AML-193 (cell line): ENCODE results near the gene CACNA2D3.

Experiments
- DNase-seq, 2 experiments: peaks; one replicate each; lab custom pipeline; 2025; lab: John Stamatoyannopoulos, UW

Gene CACNA2D3

DNA sequence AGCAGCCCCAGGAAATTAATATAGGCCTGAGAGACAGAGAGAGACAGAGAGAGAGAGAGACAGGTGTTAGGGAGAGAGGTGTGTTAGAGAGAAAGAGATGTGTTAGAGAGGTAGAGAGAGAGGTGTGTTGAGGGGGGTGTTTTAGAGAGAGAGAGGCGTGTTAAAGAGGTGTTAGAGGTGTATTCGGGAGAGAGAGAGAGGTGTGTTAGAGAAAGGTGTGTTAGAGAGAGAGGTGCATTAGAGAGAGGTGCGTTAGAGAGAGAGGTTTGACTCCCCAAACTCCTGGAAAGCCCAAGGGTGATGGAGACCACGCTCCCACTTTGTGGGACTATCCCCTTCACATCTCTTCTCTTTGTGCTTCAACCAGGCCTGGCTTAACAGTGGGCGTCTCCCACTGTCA, 95.5 kb downstream of the CACNA2D3 start:
- DNase-seq, result no peak

- DNase-seq, result no peak
These were observed 100.0 kb downstream of the CACNA2D3 start for GRCh38 chr3:54222316-54222715.

DNA sequence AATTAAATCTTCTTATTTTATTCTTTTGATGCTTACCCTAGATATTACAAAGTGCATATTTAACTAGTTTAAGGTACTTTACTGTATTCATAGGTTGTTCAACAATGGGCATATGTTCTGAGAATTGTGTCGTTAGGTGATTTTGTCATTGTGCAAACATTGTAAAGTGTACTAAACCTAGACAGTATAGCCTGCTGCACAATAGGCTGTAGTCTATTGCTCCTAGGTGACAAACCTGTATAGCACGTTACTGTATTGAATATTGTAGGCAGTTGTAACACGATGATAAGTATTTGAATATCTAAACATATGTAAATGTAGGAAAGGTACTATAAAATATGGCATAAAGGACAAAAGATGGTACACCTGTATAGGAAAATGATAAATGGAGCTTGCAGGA, 100.7 kb downstream of the CACNA2D3 start:
- DNase-seq, result no peak

- DNase-seq, result no peak
These were observed 103.6 kb downstream of the CACNA2D3 start for GRCh38 chr3:54225841-54226528.

- DNase-seq, result no peak
These were observed 106.5 kb downstream of the CACNA2D3 start for GRCh38 chr3:54228806-54229205.

GRCh38 chr3:54232618-54233017, 110.3 kb downstream of the CACNA2D3 start:
- no peak for DNase-seq

DNA sequence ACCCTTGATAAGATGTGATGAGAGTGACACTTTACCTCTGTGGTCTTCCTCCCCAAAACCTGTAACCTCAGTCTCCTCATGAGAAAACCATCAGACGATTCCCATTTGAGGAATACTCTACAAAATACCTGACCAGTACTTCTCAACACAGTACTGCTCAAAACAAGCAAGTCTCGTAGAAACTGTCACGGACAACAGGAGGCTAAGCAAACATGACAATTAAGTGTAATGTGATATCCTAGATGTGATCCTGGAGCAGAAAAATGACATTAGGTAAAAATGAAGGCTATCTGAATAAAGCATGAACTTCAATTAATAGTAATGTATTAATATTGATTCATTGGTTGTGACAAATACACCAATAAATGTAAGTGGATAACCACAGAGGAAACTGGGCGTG, 113.6 kb downstream of the CACNA2D3 start:
- DNase-seq, result no peak

- DNase-seq, result no peak
These were observed 114.8 kb downstream of the CACNA2D3 start for GRCh38 chr3:54237109-54237508.

DNA sequence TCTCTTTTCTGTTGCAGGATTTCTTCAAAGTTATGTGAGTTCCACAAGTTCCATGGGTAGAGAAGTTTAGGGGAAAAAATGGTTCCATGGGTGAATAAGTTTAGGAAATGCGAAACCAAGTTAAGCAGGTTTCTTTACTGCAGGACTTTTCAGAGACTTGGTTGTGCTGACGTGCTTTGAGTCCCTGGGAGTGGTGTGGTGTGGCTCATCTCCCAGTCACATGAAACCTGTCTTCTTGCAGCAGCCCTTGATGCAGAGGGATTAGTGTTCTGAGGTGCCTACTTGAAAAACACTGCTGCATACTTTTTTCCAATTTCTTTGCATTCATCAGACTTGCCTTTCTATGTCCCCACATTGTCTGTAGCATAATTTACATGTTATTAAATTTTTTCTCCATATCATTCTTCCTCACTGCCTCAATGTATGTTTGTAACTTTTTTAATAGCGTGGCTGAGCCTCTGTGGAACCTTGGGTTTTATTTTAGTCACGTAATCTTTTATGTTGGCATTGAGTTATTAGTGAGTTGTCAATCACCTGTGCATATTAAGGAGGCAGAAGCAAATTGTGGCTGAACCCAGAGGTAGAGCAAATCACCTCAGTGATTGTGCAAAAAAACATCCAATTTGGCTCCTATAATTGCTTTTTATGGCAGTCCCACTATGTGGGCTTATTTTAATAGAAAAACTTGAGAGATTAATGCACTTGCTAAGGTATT, 115.6 kb downstream of the CACNA2D3 start:
- DNase-seq, result no peak

DNA sequence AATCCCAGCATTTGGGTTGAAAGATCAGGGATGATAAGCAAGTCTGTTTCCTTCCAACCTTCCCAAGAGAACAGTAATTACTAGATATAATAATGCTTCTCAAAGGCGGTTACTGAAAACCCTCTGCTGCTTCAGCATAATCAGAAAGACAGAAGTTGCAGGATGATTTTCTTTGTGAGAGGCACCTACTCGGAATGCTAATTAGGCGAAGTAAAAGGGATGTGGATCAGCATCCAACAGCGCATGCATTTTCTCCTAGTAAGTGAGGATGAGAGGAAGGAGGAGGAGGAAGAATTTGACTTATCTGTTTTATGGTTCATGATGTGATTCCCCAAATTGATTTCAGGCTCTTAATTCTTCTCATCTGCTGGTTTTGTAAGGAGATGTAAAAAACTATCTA, 118.0 kb downstream of the CACNA2D3 start:
- DNase-seq, result no peak

GRCh38 chr3:54243056-54243931, 120.9 kb downstream of the CACNA2D3 start:
- no peak for DNase-seq

DNA sequence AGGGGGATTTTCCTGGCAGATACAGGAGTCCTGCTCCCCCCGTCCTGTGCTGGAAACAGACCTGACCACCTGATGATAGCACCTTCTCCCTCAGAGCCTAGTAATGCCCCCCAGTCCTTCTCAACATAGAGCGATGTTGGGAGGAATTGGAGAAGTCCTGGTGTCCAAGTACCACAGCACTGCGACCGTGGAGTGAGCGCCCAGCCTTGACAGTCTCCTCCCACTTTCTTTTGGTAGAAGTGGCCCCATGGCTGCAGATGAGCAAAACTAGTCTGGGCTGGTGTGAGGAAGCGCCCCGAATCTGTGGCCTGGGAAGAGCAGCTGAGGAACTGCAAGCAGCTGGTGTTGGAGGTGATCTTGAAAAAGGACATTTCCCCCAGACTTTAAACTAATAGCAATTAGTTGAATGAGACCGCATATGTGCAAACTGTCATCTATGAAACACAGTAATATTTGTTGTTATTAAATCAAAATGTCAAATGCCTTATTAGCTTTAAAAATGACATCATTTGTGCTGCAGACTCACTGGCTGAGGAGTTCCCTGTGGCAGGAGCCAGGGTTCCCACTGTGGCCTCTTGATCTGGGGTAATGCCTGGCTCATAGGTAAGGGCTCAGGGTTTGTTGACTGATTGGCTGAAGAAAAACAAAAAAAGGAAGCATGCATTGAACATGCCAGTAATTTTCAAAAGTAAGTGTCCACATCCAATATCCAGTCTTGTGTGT, 121.8 kb downstream of the CACNA2D3 start:
- DNase-seq, result no peak

- no peak for DNase-seq
These were observed 129.4 kb downstream of the CACNA2D3 start for GRCh38 chr3:54251705-54252104.

- no peak for DNase-seq
These were observed 134.9 kb downstream of the CACNA2D3 start for GRCh38 chr3:54257125-54257720.

GRCh38 chr3:54259636-54260035, 137.3 kb downstream of the CACNA2D3 start:
- no peak for DNase-seq

GRCh38 chr3:54261141-54261540, 138.8 kb downstream of the CACNA2D3 start:
- no peak for DNase-seq

GRCh38 chr3:54262541-54262940, 140.2 kb downstream of the CACNA2D3 start:
- DNase-seq, result no peak

DNA sequence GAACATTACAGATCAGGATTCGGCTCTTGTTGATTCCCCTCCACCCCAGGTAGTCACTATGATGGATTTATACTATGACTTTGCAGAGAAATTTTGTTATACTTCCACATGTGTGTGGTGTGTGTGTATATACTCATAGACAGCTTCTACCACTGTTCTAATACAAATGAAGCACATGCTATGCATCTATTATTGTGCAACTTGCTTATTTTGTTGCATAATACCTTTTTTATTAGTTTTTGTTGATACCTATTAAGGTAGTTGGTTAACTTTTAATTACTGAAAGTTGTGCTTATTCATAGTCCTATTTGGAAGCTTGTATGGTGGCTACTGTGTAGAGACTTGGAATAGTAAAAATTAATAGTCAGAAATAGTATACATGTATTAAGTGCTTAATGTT, 140.6 kb downstream of the CACNA2D3 start:
- DNase-seq, result no peak

- no peak for DNase-seq
These were observed 141.7 kb downstream of the CACNA2D3 start for GRCh38 chr3:54264050-54264449.

- no peak for DNase-seq
These were observed 148.6 kb downstream of the CACNA2D3 start for GRCh38 chr3:54270816-54271526.

DNA sequence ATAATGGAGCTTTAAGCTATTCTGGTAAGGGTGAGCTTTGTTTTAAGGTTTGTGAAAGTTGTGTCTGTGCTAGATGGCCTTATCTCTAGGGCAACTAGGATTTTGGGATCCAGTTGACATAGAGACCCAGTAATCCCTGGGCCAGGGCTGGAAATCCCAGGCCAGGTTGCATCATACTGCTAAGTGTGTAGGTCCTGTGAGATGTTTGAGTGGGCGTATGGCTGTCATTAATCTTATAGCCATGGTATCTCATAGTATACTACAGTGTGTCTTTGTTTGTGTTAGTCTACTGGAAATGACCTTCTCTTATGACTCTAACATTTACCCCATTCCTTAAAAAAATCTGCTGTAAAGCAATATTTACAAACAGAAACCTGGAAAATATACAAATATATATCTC, 151.4 kb downstream of the CACNA2D3 start:
- no peak for DNase-seq
